SKM-1 treated with dmso at 0.1 percent for 144 hours (cell line): Measurements from ENCODE around the gene PPP2R2C.

Source experiments
- DNase-seq: peaks from one replicate; lab custom pipeline; 2025; ENCODE audit not compliant: unreplicated experiment; lab: John Stamatoyannopoulos, UW

The PPP2R2C gene

DNA sequence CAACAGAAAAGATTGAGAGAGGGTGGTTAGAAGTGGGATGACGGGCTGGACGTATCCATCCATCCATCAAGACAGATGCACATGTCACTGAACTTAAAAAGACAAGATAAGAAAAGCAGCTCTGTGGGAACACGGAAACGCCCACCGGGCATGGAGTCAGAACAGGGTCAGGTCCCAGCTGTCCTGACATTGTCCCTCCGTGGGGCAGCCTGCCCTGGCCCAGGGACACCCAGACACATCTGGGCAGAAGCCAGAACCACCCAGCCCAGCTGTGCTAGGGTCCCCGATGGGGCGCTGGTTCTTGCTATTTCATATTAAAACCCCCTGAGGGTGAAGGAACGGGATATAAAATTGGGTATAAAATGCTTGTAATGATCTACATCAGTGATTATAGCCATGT lies 88.5 kb downstream of the PPP2R2C start:
- DNase-seq: no peak

DNA sequence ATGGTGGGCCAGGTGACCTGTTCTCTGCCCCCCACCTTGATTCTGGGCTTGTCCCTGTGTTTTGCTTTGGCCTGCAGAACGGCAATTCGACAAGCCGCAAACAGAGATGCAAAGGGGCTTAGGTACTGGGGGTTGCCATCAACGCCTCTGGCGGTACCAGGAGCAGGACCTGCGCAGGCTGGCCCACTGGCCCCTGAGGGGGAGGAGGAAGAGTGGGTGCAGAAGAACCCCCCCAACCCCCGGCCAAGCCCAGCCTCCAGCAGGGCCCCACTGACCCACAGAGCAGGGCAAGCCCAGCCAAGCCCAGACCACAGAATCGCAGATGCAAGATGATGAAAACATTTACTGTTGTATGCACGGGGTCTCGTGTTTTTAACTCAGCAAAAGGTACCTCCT lies 89.4 kb downstream of the PPP2R2C start:
- no peak for DNase-seq

DNA sequence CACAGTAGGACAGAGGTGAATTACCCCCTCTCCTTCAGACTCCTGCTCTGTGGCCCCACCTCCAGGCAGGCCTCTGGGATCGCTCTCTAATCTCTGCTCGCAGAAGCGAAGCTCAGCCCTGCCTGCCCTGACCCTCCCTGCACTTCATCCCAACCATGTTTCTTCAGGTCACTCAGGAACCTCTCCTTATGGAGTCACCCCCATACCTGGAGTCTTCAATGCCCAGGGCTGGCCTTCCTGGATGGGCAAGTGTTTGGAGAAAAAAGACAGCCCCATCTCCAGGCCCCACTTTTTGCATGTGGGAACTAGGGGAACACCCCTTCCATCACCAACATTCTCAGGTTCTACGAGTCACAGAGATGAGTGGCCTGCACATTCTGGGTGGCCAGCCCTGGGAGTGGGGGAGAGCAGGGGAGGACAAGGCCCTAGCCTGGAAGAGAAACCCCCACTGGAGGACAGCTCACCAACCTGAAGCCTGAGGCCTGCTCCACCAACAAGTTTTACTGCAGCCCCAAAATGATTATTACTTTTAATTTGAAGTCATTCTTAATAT lies 90.8 kb downstream of the PPP2R2C start:
- no peak for DNase-seq

DNA sequence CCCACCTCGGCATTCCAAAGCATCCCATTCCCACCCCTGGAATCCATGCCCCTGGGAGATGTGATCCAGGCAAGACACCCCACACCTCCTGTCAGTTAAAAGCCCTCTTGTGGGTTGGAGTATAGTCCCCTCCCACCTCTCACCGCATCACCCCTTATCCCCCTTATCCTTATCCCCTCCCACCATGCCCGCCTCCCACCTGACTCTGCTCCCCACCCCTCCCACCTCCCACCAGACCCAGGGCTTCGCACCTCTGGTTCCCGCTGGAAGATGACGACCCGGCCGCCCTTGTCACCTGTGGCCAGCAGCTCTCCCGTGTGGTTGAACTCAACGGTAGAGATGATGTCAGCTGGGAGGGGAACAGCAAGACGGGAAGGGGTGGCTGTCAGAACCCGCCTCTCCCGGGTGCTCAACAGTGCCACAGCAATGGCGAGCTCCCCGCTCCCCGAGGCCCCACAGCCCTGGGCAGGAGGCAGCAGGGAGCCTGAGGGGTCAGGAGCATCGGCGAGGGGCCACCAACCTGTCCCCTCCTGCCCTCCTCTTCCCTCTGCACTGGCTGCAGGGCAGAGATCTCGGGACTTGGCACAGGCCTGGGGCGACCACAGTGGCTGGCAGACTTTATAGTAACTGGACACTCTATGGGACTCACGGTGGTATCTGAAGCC lies 91.5 kb downstream of the PPP2R2C start:
- DNase-seq: no peak

DNA sequence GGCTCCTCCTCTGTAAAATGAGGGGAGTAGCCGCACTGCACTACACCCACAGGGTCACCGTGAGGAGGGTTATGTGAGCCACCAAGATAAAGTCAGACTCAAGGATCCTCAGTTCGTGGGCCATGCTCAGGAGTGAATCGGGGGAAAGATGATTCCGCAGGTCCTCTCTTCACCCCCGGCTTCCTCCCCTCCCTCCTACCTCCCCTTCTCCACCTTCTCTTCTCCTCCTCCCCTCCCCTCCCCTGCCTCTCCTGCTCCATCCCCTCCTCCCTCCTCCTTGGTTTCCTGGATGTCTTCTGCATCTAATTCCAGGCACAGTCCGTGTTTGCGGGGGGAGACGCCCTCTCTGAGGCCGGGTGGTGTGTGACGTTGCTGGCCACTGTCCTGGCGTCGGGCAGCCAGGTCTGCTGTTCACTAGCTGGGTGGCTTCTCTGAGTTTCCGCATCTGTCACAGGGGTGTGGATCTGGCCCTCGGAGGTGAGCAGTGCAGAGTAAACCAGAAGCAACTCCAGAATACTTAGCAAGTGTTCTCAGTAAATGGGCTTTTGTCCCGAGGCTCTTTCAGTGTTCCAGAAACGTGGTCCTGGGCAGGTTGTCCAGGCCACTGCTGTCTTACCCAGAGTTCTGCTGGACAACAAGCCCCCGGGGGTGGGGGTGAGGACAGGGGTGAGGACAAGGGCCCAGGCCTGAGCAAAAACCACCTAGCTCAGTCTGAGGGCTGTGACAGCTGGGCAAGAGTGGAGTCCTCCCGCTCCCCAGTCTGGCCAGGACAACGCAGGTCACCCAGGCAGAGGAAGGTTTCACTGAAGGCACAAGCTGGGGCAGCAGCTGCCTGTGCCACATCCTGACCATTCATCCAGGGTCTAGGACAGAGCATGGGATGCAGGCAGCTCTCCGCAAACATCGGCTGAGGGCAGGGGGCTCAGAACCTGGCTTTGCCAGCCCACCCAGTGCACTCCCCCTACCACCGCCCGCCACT lies 92.4 kb downstream of the PPP2R2C start:
- DNase-seq: no peak

DNA sequence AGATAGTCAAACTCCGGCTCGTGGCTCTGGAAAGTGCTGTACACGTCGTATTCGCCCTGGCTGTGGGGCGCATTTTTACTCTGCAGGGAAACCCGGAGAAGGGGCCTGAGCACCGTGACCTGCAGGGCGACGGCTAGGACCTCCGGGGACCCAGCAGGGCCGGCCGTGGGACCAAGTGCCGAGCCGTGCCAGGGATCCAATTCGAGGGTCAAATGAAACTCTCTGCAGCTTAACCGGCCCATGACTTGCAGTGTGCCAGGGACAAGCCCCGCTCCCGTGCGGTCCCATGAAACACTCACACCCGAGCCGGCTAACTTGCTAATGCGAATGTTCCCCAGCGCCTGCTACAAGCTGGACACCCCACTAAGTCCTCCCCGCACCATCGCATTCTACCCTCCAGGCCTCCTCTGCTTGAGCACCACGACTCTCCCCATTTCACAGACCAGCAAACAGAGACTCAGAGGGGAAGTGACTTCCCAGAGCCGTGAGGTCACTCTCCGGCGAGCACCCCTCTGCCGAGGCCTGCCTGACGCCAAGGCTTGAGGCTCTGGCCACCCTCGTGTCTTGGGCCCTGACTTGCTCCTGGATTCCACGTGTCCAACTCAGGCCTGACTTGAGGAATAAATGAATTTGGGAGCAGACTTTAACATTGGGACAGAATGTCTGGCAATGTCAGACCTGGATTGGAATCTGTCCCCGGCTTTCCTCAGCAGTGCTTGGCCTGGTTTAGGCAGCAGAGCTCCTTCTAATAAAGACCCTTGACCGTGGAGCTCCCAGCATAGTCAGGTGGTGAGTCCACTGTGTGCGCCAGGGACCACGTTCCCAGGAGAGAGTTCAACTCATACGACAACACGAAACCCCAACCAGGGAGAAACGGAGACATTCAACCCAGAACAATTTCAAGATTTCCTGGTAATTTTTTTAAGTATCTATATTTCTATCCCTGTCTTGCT lies 93.6 kb downstream of the PPP2R2C start:
- no peak for DNase-seq

DNA sequence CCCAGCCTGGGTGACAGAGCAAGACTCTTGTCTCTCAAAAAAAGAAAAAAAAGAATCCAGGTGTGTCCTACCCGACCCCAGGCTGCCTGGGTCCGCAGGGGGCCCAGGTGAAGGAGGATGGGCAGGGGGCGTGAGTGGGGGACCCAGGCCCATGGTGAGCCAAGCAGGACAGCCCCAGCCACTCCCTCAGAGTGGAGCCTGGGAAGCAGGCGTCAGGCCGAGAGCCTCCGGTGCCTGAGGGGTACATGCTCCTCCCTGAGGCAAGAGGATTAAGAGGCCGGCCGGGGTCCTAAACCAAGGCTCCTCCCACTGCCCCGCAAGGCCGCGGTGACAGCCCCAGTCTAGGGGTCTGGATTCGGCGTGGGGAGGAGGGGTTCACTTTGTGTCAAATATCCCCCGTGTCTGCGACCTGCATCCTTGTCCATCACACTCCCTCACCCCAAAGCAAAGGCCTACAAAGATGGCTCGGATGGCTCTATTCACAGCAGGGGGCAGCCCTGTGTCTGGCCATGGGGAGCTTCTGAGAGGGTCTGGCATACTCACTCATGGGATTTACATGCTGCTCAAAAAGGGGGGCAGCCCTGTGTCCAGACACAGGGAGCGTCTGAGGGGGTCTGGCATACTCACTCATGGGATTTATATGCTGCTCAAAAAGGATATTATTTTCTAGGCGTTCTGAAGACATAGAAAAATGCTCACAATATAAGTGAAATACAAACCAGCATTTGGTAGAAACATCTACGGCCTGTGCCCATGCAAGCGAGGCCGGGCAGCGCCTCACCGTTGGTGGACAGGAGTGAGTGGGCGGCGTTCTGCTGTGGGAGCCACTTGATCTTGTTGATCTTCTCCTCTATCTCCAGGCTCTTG lies 94.6 kb downstream of the PPP2R2C start:
- no peak for DNase-seq

DNA sequence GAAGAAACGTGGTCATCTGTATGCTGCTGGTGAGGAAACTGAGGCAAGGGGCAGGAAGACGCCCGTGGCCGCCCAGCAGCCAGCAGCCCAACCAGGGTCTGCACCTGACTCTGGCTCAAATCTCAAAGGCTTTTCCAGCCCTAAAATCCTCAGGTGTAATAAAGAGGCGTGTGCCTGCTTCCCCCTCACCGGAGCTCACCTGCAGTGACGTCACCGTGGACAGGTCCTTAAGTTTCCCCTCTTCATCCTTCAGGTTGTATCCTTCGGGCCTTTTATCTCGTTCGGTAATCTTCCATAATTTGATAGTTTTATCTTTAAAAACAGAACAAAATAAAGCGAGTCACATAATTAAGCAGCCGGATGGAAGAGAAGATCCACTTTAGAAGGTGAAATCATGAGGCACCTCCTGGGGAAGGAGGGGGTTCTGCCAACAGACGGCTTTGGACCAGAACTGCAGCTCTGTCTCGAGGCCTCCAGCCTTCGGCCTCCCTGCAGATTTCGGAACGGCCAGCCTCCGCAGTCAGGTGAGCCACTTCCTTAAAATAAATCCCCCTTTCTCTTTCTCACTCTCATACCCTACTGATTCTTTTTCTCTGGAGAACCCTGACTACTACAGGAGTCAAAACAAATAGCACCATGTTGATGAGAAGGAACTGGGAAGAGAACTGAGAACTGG lies 96.7 kb downstream of the PPP2R2C start:
- DNase-seq: no peak

DNA sequence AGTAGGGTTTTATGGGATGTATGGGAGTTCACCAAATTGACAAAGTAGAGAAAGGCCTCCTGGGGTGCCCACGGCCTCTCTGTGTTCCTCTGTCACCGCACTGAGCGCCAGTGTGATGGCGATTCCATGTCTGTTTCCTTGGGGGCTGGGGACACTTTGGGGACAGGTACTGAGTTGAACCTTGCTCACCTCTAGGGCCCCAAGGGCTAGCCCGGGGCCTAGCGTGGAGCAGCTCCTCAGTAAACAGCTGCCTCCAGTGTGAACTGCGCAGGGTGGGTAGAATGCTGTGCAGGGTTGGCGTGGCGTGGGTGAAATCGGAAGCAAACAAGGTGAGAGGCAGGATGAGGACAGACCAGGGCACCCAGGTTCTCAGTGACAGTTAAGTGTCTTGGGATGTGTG lies 97.8 kb downstream of the PPP2R2C start:
- no peak for DNase-seq

DNA sequence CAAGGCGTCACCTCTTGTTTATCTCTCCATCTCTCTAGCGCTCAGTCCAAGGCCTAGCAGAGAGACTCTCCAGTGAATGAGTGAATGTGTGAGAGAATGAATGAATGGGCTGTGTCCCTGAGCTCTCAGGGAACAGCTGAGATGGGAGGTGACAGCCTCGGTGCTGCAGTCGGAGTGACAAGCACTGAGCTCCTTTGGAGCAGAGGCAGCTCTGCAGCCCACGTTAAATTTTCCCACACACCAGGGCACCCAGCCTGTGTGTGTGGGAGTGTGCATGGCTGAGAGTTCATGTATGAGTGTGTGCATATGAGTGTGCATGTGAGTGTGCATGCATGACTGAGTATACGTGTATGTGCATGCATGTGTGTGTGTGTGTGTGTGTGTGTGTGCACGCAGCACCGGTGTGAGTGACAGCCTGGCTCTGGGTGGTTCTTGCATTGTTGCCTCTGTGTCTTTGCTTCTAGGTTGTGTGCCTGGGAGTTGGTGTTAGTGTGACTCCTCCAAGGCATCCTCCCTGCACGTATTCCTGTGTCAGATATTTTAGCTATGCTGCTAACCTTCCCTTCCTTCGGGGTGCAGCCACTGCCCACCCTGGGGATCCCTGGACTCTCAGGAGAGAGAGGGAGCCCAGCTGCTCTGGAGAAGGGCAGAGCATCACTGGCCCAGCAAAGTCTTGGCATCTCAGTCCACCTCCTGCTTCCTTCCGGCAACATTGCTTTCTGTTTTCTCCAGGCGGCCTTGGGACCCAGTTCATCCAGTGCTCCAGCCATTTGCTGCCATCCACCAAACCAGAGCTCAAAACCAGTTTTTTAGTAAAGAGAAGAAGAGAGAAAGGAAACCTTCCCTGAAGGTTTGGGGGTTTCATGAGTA lies 98.6 kb downstream of the PPP2R2C start:
- no peak for DNase-seq

DNA sequence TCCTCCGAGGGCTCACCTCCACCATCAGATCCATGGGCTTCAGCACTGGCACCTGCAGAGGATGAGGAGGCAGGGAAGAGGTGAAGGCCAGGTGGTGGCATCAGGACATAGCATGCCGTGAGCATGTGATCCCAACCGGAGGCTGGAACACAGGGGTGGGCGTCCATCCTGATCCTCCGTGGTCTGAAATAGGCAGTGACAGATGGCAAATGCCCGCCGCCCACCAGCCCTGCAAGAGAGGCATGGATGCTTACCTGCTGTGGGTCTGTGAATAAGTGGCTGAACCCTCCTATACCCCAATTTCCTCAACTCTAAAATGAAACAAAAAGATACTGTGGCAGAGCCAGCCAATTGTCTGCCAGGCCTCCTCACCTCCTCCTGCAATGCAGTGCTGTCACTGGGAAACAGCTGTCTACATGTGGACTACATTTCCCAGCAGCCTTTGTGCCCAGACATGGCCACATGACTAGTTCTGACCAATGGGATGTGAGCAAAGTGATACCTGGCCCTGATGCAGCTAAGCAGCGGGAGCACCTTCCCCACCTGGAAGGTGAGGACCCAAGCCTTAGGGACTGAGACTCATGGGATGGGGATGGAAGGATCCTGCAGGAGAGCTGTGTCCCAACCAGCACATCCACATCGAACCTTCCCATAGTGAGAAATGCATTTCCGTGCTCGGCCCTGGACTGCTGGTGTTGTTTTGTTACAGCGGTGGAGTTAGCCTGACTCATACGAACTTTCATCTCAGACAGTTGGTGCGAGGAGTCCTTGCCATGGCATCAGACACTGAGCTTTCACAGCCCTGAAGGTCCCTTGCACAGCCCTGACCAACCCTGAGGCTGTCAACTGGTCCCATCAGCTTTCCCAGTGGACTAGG lies 99.5 kb downstream of the PPP2R2C start:
- DNase-seq: no peak

DNA sequence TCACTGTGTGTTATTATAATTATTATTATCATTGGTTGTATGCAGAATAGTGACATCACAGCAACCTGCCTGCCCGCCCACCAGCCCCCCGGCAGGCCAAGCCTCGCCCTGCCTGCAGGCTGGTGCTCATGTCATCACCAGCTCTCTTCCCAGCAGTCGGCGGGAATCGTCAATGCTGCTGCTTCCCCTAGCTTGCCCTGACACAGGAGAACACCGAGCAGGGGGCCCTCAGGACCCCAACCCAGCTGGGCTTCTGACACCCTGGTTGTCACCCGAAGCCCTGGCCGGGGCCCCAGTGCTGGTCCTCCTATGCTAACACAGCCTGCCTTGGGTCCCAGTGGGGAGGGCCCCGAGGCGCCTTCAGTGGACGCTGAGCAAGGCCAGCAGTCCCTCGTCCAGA lies 100.6 kb downstream of the PPP2R2C start:
- no peak for DNase-seq

DNA sequence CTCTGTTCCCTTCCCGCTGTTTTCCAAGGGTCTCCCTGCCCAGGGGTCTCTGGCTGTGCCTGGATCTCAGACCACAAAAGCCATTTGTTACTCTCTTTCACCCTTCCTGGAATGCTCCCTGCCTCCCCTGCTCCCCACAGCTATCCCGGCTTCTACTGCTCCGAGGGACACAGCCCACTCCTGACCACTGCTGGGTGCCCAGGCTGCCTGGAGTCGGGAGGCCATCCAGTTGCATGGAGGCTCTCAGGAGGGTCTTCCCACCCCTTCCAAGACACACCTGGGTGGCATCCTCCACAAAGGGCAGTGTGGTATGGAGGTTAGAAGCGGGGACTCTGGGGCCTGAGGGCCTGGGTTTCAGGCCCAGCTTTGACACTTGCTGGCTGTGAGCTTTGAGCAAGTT lies 101.1 kb downstream of the PPP2R2C start:
- no peak for DNase-seq

DNA sequence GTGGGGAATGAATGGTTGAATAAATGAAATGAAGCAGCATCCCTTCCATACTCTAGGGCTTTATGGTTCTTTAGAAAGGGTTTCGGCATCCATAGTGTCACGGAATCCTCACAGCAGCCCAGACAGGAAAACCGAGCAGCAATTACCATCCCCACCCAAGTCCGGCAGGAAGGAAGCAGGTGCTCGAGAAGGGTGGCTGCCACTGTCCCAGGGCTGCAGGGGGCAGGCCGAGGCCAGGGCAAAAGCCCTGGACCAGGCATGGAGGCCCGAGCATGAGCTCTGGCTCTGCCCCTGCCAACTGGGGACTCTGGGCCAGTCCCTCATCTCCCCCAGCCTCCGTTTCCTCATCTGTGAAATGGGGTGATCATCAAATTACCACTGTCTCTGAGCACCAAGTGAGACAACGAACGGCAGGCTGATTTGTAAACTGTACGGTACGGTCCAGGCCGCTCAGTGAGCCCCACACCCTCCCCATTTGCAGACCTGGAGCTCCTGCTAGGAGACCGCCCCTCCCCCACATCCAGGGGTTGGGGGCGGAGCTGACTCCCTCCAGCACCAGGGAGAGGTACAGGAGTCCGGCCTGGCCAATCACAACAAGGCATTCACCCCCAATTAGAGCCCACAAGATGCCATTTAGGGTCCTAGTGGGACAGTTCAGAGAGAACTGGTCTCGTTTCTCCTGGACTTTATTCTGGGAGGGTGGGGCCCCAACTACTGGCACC lies 102.3 kb downstream of the PPP2R2C start:
- DNase-seq: no peak

DNA sequence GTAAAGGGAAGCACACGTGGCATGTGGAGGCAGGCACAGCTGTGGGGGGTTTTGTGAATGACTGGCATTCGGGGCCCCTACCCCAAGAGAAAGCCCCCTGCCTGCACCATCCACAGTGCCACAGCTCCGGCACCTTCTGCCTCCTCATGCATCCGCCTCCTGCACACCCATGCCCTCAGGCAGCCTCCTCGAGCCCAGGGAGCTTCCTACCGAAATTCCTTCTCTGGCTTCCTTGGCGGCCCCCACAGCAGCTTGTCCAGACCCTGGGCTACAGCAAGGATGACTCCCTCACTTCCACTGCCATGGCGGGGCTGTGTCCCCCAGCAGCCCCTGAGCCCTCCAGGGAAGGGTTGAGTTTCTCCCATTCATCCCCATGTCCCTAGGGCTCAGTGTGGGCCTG lies 102.9 kb downstream of the PPP2R2C start:
- DNase-seq: no peak

DNA sequence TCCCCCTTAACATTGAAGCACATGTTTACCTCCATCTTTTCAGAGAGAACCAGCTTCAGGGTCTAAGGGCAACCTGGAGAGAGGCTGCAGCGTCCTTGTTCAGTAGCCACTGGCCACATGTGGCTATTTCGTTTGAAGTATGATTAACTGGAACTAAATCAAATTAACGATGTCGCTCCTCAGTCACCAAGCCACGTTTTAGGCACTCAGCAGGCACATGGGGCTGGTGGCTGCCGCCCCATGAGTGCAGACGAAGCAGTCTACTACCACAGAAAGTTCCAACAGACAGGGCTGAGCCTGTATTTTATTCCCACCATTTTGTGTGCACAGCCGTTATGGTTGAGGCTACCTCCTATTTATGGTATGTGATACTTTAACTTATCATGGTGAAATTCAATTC lies 103.4 kb downstream of the PPP2R2C start:
- no peak for DNase-seq

DNA sequence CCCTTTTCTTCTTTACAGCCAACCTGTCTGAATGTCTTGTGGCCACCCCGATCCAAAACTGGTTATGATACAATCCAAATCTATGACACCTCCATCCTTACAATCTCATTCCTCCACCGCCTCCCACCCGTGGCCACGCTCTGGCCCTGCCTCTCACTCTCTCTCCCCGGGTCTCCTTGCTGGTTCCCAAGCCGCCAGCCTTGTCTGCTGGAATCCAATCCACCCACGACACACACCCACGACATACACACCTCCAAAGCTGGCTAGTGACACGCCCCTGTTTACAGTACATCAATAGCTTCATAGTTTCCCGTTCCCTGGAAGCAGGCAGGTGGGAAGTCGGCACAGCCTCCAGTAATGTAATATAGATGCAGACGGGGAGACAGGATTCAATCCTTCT lies 103.8 kb downstream of the PPP2R2C start:
- no peak for DNase-seq
